Glomerular visceral epithelial cell (primary cell): ENCODE measurements around the gene MAP3K1.
A peak's percentile ranks its signal among the peaks of the same experiment; 100 is the strongest.

Experiments used
- DNase-seq: peaks from one replicate; pipeline ENCODE4 v3.0.0-alpha.2; 2016; ENCODE audit errors: extremely low spot score

Gene MAP3K1

DNA sequence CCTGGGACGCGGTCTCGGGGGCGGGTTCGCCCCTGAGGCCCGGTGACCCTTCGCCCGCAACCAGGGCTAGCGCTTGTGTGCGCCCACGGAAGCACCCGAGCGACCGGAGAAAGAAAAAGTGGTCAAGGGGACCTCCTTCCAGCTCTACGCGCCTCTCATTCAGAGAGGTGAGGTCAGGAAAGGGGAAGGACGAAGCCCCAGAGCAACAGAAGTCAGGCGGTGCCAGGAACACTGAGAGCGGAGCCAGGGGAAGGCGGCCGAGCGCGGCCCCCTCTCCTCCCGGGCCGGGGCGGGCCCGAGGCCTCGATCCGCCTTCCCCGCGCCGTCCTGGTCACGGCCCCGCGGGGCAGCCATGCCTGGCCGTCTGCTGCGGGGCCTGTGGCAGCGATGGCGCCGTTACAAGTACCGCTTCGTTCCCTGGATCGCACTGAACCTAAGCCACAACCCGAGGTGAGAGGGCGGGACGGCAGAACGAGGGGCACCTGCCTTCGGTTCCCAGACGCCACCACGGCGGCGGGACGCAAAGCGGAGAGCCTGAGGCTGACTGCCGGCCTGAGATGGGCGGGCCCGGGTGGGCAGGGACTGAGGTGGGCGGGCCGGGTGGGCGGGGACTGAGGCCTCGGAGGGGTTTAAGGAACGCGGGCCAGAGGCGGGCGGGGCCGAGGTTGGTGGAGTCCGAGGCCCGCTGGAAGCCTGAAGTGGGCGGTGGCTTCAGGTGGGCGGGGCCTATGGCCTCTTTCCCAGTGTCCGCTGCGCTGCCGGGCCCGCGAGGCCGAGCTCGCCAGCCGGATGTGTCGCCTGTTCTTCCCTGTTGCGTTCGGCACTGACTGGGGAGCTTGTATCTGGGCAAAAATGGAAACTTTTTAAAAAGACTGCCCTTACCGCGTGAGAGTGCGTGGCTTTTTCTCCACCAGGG lies 94.2 kb downstream of the MAP3K1 start, which contains the start of gene SETD9:
TSS of gene SETD9 (plus strand) at position 303 of the 916 bp plus-strand sequence. CDS start at position 353, 50 bp downstream.
- peak; percentile 99 for DNase-seq

- DNase-seq, result no peak
These were observed 95.0 kb downstream of the MAP3K1 start for GRCh38 chr5:56910210-56910965.

- no peak for DNase-seq
These were observed 98.4 kb downstream of the MAP3K1 start for GRCh38 chr5:56913766-56914165.

DNA sequence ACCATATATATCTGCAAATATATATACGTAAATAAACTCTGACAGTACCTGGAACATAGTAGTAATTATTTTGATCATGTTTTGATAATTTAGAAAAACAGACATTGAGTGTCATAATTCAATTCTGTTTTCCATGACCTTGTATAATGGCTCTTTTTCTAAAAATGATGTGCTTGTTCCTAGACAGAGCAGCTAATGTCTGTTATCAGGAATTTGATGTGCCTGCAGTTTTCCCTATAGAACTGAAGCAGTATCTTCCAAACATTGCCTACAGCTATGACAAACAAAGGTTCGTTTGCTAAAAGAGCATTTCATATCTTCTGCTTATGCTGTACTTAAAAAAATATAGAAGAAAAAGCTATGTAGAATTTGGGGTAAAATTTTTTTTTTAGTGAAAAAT lies 99.3 kb downstream of the MAP3K1 start:
- no peak for DNase-seq

DNA sequence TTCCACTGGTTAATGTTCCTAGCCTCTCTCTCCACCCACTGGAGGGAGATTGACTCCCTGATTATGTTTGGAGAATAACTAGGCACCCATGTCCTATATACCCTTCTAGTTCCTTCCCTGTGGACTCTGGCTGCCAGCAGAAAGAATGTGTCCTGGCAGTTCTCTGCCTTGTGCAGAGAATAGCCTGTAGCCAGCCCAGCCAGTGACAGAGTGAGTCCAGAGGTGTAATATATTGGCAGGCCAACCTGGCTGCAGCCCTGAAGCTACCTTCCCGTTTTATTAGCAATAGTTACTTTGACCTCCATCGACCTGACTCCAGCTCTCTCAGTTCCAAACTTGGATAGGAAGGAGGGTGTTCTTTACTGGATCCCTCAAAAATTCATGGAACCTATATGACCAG lies 102.2 kb downstream of the MAP3K1 start:
- DNase-seq, result no peak

- no peak for DNase-seq
These were observed 102.7 kb downstream of the MAP3K1 start for GRCh38 chr5:56918054-56918453.

DNA sequence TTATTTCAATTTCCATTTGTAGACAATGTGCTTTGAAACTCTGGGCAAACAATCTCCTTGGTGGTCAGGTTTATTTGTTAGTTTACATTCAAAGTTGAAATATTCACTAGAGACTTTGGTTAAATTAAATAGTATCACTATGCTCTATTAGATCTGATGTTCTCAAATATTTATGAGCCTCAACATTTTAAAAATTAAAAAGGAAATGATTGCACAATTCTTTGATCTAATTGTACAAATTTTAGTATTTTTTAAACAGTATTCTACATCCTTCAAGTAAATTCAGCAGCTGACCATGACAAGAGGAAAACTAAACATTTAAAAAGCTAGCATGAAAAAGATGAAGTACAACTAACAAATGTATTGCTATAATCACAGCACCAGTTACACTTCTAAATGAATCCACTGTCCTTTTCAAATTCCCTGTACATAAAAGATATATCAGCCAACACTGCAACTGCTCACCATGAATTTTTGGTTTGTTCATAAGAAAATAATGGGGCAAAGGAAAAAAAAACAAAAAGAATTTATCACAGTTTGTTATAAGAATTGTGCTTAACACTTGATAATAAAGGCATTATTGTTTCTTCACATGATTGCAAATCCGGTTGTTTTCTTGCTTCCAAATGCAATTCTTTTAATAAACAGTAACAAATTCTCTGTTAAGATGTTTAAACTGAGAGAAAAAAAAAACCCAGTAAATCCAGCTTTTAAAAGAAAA lies 104.8 kb downstream of the MAP3K1 start:
- no peak for DNase-seq

DNA sequence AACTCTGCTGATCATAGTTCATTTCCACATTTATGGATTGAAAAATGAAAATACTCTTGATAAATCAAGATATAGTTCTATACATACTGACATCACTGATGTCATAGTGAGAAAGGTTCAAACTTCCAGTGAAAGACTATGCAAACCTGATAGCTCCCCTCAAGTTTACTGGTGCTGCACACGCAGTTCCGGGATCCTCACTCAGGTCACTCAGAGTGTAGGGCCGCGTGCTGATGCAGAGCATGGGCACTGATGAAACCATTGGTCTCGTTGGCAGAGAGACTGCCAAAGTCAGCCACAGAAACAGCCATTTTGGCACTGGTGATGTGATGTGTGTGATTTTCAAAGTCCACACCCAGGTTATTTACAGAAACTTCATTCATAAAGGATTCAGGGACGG lies 107.6 kb downstream of the MAP3K1 start:
- no peak for DNase-seq

GRCh38 chr5:56934325-56934724 lies 119.0 kb downstream of the MAP3K1 start:
- no peak for DNase-seq

- DNase-seq, result no peak
These were observed 123.5 kb downstream of the MAP3K1 start for GRCh38 chr5:56938858-56939257.

DNA sequence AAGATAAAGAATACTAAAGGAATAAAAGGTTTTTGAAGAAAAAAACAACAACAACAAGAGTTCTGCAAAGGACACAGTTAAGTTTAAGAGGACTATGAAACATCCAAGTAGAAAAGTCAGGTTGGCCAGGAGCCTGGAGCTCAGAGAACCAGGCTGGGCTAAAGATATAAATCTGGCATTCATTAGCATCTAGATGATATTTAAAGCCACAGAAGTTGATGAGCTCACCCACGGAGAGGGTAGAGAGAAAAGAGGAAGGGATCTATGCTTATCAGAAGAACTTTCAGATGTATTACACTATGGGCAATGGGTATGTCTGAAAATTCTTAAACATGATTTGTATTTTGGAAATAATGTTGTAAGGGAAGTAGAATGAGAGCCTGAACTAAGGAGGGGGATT lies 126.6 kb downstream of the MAP3K1 start:
- no peak for DNase-seq
